Naive thymus-derived CD4-positive, alpha-beta T cell (primary cell): ENCODE results near the gene GPA33. TPM values are rescaled to one million over a fixed set of nuclear protein-coding genes. Genes with fewer than 3 reads are reported as not detected.

Source experiments
- ATAC-seq: fragments of 150-1000 bp; cut with Tn5 transposase; 2 replicates; pipeline ENCODE4 v1.10.0; 2021; ENCODE audit warnings: mild to moderate bottlenecking, moderate library complexity
- CTCF ChIA-PET: fragments of 350-600 bp; sonication (Branson Sonifier 250); formaldehyde crosslinking; loops from one replicate; lab custom pipeline; 2021; ENCODE audit warnings: antibody characterized with exemption; lab: Charles Lee
- POLR2A ChIA-PET: fragments of 350-600 bp; sonication (Branson Sonifier 250); formaldehyde crosslinking; loops from one replicate; lab custom pipeline; 2021; ENCODE audit warnings: antibody characterized with exemption, inconsistent platforms; lab: Charles Lee
- DNase-seq, 9 donors: peaks; one replicate each; pipeline versions ENCODE4 v3.0.0 to v3.0.0-alpha.2; 2020 to 2022; ENCODE audit warnings: mixed read lengths in 1 of 9
- H3K27ac ChIP-seq: one replicate; pipeline ENCODE4 v1.7.0; 2013; ENCODE audit warnings: mild to moderate bottlenecking, low read depth, low read length, moderate library complexity
- H3K27me3 ChIP-seq, 2 donors: one replicate each; pipeline ENCODE4 v1.7.0; 2013; ENCODE audit warnings: low read length in 2 of 2, mild to moderate bottlenecking in 2 of 2, moderate library complexity in 2 of 2; ENCODE audit not compliant: control insufficient read depth in 2 of 2, insufficient read depth in 2 of 2
- H3K36me3 ChIP-seq, 3 experiments: 1 replicate in 2 of 3; 2 replicates in 1 of 3; pipeline ENCODE4 v1.7.0; 2013; ENCODE audit warnings: low read length in 3 of 3, mild to moderate bottlenecking in 3 of 3, moderate library complexity in 1 of 3; ENCODE audit not compliant: insufficient read depth in 3 of 3, control insufficient read depth in 2 of 3
- H3K4me1 ChIP-seq, 2 donors: one replicate each; pipeline ENCODE4 v1.7.0; 2013; ENCODE audit warnings: low read length in 2 of 2, mild to moderate bottlenecking in 2 of 2, moderate library complexity in 1 of 2; ENCODE audit not compliant: control insufficient read depth in 2 of 2, insufficient read depth in 2 of 2
- H3K4me3 ChIP-seq: 2 replicates; pipeline ENCODE4 v1.7.0; 2013; ENCODE audit warnings: mild to moderate bottlenecking, low read length
- H3K9me3 ChIP-seq, 3 experiments: 1 replicate in 2 of 3; 2 replicates in 1 of 3; pipeline ENCODE4 v1.7.0; 2013; ENCODE audit warnings: low read length in 3 of 3; ENCODE audit not compliant: control insufficient read depth in 2 of 3
- H3K27ac Mint-ChIP-seq, 9 donors: one replicate each; pipeline ENCODE4 v1.8.0; 2020 to 2022; ENCODE audit warnings: mixed read lengths in 9 of 9, mild to moderate bottlenecking in 8 of 9, moderate library complexity in 5 of 9, inconsistent platforms in 2 of 9
- H3K27me3 Mint-ChIP-seq, 5 donors: one replicate each; pipeline ENCODE4 v1.8.0; 2021 to 2022; ENCODE audit warnings: mixed read lengths in 5 of 5, mild to moderate bottlenecking in 1 of 5
- H3K36me3 Mint-ChIP-seq, 5 donors: one replicate each; pipeline ENCODE4 v1.8.0; 2020 to 2022; ENCODE audit warnings: mixed read lengths in 5 of 5, mild to moderate bottlenecking in 3 of 5, inconsistent platforms in 1 of 5
- H3K4me1 Mint-ChIP-seq, 7 donors: one replicate each; pipeline ENCODE4 v1.8.0; 2020 to 2022; ENCODE audit warnings: mixed read lengths in 7 of 7, mild to moderate bottlenecking in 3 of 7, inconsistent platforms in 1 of 7
- H3K4me3 Mint-ChIP-seq, 10 donors: one replicate each; pipeline ENCODE4 v1.8.0; 2020 to 2022; ENCODE audit warnings: mild to moderate bottlenecking in 10 of 10, mixed read lengths in 10 of 10, moderate library complexity in 6 of 10, inconsistent platforms in 2 of 10
- H3K9me3 Mint-ChIP-seq, 11 donors: one replicate each; pipeline ENCODE4 v1.8.0; 2020 to 2022; ENCODE audit warnings: mixed read lengths in 11 of 11, mild to moderate bottlenecking in 4 of 11, inconsistent platforms in 1 of 11, moderate library complexity in 1 of 11
- intact Hi-C, 2 donors: fragments of 100-400 bp; cut with micrococcal nuclease; formaldehyde crosslinking; loops; one replicate each; pipeline ENCODE4 v1.15.1; 2023
- polyA plus RNA-seq, 2 donors: library from polyadenylated mRNA; unstranded; fragments of 300-500 nt; fragmentation: Illumina TruSeq; gene quantifications; one replicate each; pipeline ENCODE4 v1.2.3, GENCODE V29; 2021
- total RNA-seq, 6 experiments: library from RNA in 5 of 6; stranded (reverse) in 5 of 6; gene quantifications; 1 replicate in 5 of 6; 2 replicates in 1 of 6; pipeline ENCODE4 v1.2.3 and lab custom pipeline; 2021 to 2026

Gene GPA33
- total and polyA plus RNA-seq, 7 experiments from 2014 or later, result 5.4 to 63.4 (median 31.3) TPM

DNA sequence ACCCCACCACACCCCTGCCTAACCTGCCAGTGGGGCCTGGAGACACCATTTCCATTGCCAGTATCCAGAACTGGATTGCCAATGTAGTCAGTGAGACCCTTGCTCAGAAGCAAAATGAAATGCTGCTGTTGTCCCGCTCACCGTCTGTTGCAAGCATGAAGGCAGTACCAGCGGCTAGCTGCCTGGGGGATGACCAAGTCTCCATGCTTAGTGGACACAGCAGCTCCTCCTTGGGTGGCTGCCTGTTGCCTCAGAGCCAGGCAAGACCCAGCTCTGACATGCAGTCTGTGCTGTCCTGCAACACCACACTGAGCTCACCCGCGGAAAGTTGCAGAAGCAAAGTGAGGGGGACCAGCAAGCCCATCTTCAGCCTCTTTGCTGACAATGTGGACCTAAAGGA is 37.1 kb upstream of the GPA33 start:
- no peak overlapping the region for H3K27ac Mint-ChIP-seq
- no peaks in the 10 kb centered on the region for H3K36me3 Mint-ChIP-seq
- POLR2A ChIA-PET, result interaction anchor here (1.1 kb wide), 1 partner anchor 60 kb away, joined by 3 read pairs; no protein-coding TSS in a partner anchor
- H3K27me3 Mint-ChIP-seq, result peaks cover 12 to 35% (median 24%) of the 10 kb centered on the region in 5 donors
- Histone ChIP-seq H3K27ac (no peak overlapping the region), H3K27me3 (no peaks in the 10 kb centered on the region), H3K9me3 (no peaks in the 10 kb centered on the region), H3K4me1 (no peaks in the 10 kb centered on the region), H3K4me3 (no peak overlapping the region), H3K36me3 (no peaks in the 10 kb centered on the region)
- DNase-seq (no peak), ATAC-seq (no peak)
- peaks cover 0 to 2% (median 0%) of the 10 kb centered on the region in 7 donors for H3K4me1 Mint-ChIP-seq
- H3K9me3 Mint-ChIP-seq, result no peaks in the 10 kb centered on the region
- intact Hi-C loops, result loop anchor here in 1 of 2 donors (10.0 kb wide), 1 partner anchor 1202 kb away; no protein-coding TSS in a partner anchor
- no peak overlapping the region for H3K4me3 Mint-ChIP-seq
- CTCF ChIA-PET, result interaction anchor here (1.1 to 1.7 kb wide), 5 partner anchors 9 to 210 kb away, joined by 3 to 5 read pairs (median 3); no protein-coding TSS in a partner anchor

DNA sequence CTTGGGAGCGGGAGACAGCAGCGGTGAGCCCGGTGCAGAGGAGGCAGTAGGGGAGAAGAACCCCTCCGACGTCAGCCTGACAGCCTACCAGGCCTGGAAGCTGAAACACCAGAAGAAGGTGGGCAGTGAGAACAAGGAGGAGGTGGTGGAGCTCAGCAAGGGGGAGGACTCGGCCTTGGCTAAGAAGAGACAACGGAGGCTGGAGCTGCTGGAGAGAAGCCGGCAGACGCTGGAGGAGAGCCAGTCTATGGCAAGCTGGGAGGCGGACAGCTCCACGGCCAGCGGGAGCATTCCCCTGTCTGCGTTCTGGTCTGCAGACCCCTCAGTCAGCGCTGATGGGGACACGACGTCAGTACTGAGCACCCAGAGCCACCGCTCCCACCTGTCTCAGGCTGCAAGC is 36.6 kb upstream of the GPA33 start:
- DNase-seq, result no peak
- Histone ChIP-seq H3K27me3 (no peaks in the 10 kb centered on the region), H3K4me1 (peaks cover 0 to 3% of the 10 kb centered on the region in 2 donors), H3K36me3 (no peaks in the 10 kb centered on the region), H3K9me3 (no peaks in the 10 kb centered on the region), H3K27ac (no peak overlapping the region), H3K4me3 (no peak overlapping the region)
- CTCF ChIA-PET, result interaction anchor here (1.1 to 4.1 kb wide), 5 partner anchors 60 to 218 kb away, joined by 3 to 20 read pairs (median 4); no protein-coding TSS in a partner anchor
- H3K4me1 Mint-ChIP-seq, result peaks cover 0 to 2% (median 0%) of the 10 kb centered on the region in 7 donors
- POLR2A ChIA-PET, result no interaction called here
- intact Hi-C loops, result loop anchor here in 1 of 2 donors (10.0 kb wide), 1 partner anchor 1202 kb away; no protein-coding TSS in a partner anchor
- H3K36me3 Mint-ChIP-seq, result no peaks in the 10 kb centered on the region
- ATAC-seq, result no peak
- no peaks in the 10 kb centered on the region for H3K9me3 Mint-ChIP-seq
- H3K27ac Mint-ChIP-seq, result no peak overlapping the region
- no peak overlapping the region for H3K4me3 Mint-ChIP-seq
- H3K27me3 Mint-ChIP-seq, result peaks cover 12 to 33% (median 24%) of the 10 kb centered on the region in 5 donors

DNA sequence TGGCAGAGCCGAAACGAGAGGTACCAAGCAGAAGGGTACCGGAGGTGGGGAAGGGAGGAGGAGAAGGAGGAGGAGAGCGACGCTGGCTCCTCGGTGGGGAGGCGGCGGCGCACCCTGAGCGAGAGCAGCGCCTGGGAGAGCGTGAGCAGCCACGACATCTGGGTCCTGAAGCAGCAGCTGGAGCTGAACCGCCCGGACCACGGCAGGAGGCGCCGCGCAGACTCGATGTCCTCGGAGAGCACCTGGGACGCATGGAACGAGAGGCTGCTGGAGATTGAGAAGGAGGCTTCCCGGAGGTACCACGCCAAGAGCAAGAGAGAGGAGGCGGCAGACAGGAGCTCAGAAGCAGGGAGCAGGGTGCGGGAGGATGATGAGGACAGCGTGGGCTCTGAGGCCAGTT is 36.1 kb upstream of the GPA33 start:
- Histone ChIP-seq H3K4me3 (no peak overlapping the region), H3K4me1 (peaks cover 0 to 8% of the 10 kb centered on the region in 2 donors), H3K36me3 (no peaks in the 10 kb centered on the region), H3K27me3 (no peaks in the 10 kb centered on the region), H3K27ac (no peak overlapping the region), H3K9me3 (no peaks in the 10 kb centered on the region)
- Mint-ChIP-seq H3K36me3 (no peaks in the 10 kb centered on the region), H3K9me3 (no peaks in the 10 kb centered on the region), H3K4me1 (peaks cover 0 to 5% (median 2%) of the 10 kb centered on the region in 7 donors), H3K27me3 (peaks cover 12 to 28% (median 22%) of the 10 kb centered on the region in 5 donors), H3K27ac (peak overlapping the region in 1 of 9 donors; percentile 49), H3K4me3 (no peak overlapping the region)
- intact Hi-C loops, result loop anchor here in 1 of 2 donors (10.0 kb wide), 1 partner anchor 1202 kb away; no protein-coding TSS in a partner anchor
- DNase-seq (no peak), ATAC-seq (no peak)
- POLR2A ChIA-PET, result no interaction called here
- CTCF ChIA-PET, result interaction anchor here (1.1 to 4.1 kb wide), 5 partner anchors 60 to 217 kb away, joined by 3 to 20 read pairs (median 3); no protein-coding TSS in a partner anchor

DNA sequence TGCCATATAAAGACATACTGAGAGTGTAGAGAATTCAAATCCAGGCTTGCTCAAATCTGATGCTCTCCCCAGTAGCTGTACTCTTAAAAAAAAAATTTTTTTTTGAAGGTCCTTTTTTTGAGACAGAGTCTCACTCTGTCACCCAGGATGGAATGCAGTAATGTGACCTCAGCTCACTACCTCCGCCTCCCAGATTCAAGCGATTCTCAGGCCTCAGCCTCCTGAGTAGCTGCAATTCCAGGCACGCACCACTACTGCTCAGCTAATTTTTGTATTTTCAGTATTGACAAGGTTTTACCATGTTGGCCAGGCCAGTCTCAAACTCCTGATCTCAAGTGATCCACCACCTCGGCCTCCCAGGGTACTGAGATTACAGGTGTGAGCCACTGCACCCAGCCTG is 32.4 kb upstream of the GPA33 start:
- Histone ChIP-seq H3K36me3 (no peaks in the 10 kb centered on the region), H3K27ac (no peak overlapping the region), H3K4me1 (peaks cover 0 to 8% of the 10 kb centered on the region in 2 donors), H3K9me3 (no peaks in the 10 kb centered on the region), H3K4me3 (no peak overlapping the region), H3K27me3 (no peaks in the 10 kb centered on the region)
- CTCF ChIA-PET, result interaction anchor here (0.8 to 6.7 kb wide), 6 partner anchors 12 to 214 kb away, joined by 3 to 67 read pairs (median 6); partner anchors contain the start of gene GPA33
- no peak for DNase-seq
- peak overlapping the region in 5 of 10 donors; percentile 21 to 88 (median 68) for H3K4me3 Mint-ChIP-seq
- H3K27ac Mint-ChIP-seq, result peak overlapping the region in 5 of 9 donors; percentile 17 to 71 (median 42)
- intact Hi-C loops, result loop anchor here (5.0 to 10.0 kb wide), 6 partner anchors 35 to 1198 kb away; no protein-coding TSS in a partner anchor
- ATAC-seq, result no peak
- peaks cover 3 to 14% (median 10%) of the 10 kb centered on the region in 5 donors for H3K27me3 Mint-ChIP-seq
- no peaks in the 10 kb centered on the region for H3K36me3 Mint-ChIP-seq
- POLR2A ChIA-PET, result interaction anchor here (1.0 to 2.7 kb wide), 3 partner anchors 30 to 64 kb away, joined by 3 to 9 read pairs (median 3); partner anchors contain the start of gene GPA33
- H3K9me3 Mint-ChIP-seq, result no peaks in the 10 kb centered on the region
- H3K4me1 Mint-ChIP-seq, result peaks cover 4 to 10% (median 7%) of the 10 kb centered on the region in 7 donors

DNA sequence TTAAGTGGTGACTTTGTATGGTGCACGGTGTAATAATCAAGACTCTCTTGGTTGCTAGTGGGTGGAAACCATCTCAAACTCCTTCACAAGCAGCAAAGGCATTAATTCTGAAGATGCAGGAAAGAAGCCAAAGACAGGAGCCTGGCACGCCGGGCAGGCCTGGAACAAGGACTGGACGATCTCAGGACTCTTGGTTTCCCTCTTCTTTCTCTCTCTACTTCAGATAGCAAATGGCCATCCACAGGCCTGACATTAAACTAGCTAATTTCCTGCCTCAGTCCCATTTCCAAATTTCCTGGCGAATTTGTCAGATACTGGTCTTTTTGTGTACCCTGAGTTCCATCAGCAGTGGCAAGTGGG is 31.9 kb upstream of the GPA33 start:
- Histone ChIP-seq H3K36me3 (no peaks in the 10 kb centered on the region), H3K4me1 (peaks cover 0 to 8% of the 10 kb centered on the region in 2 donors), H3K9me3 (no peaks in the 10 kb centered on the region), H3K27ac (no peak overlapping the region), H3K27me3 (no peaks in the 10 kb centered on the region), H3K4me3 (no peak overlapping the region)
- no peaks in the 10 kb centered on the region for H3K36me3 Mint-ChIP-seq
- peak overlapping the region in 8 of 10 donors; percentile 68 to 93 (median 88) for H3K4me3 Mint-ChIP-seq
- ChIA-PET CTCF (interaction anchor here (0.8 to 6.7 kb wide), 6 partner anchors 12 to 212 kb away, joined by 3 to 67 read pairs (median 6); partner anchors contain the start of gene GPA33), POLR2A (interaction anchor here (1.0 to 2.7 kb wide), 2 partner anchors 29 to 32 kb away, joined by 3 to 9 read pairs; partner anchors contain the start of gene GPA33)
- intact Hi-C loops, result loop anchor here (5.0 to 10.0 kb wide), 6 partner anchors 35 to 1197 kb away; no protein-coding TSS in a partner anchor
- no peaks in the 10 kb centered on the region for H3K9me3 Mint-ChIP-seq
- peaks cover 4 to 10% (median 7%) of the 10 kb centered on the region in 7 donors for H3K4me1 Mint-ChIP-seq
- peak overlapping the region in 6 of 9 donors; percentile 17 to 82 (median 49) for H3K27ac Mint-ChIP-seq
- no peak for ATAC-seq
- H3K27me3 Mint-ChIP-seq, result peaks cover 0 to 14% (median 7%) of the 10 kb centered on the region in 5 donors
- DNase-seq, result no peak

DNA sequence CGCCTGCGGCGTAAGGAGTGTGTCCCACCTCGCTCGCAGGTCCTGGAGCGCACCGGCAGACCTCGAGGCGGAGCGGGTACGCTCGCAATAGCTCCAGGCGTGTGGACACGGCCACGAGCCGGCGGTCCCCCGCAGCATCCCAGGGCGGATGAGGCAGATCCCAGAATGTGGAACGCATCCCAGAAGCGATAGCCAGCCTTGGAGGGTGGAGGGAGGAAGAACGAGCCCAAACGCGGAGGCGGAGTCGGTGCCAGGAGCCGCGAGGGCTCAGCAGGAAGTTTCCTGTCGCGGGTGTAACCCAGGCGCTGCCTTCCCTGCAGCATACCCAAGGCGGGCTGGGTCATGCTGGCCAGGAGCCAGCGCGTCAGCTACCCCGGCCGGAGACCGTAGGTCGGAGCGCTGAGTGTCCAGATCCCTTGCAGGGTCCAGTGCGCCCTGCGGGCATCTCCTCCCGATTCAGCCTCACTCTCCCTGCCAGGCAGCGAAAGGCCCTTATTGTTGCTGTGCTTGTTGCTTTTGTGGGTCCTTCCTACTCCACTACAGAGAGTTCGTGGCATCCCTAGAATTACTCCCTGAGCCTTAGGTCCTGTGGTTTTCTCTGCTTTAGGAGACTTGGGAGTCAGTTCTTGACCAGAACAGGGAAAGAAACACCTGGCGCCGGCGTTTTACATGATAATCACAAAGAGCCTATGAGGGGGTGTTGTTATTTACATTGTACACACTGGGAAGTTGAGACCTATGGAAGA is 31.4 kb upstream of the GPA33 start:
- peak overlapping the region in 8 of 9 donors; percentile 17 to 82 (median 74) for H3K27ac Mint-ChIP-seq

More for the DNA sequence above, 31.4 kb upstream of the GPA33 start:
- H3K4me3 Mint-ChIP-seq, result peak overlapping the region; percentile 81 to 93 (median 88)
- H3K4me1 Mint-ChIP-seq, result peaks cover 4 to 10% (median 7%) of the 10 kb centered on the region in 7 donors
- no peaks in the 10 kb centered on the region for H3K36me3 Mint-ChIP-seq
- ChIA-PET CTCF (interaction anchor here (0.6 to 6.7 kb wide), 18 partner anchors 12 to 412 kb away, joined by 3 to 67 read pairs (median 5); partner anchors contain the start of gene GPA33), POLR2A (interaction anchor here (0.7 to 2.7 kb wide), 6 partner anchors 29 to 244 kb away, joined by 3 to 9 read pairs (median 3); partner anchors contain the start of gene GPA33)
- Histone ChIP-seq H3K4me1 (peaks cover 0 to 8% of the 10 kb centered on the region in 2 donors), H3K4me3 (peak overlapping the region; percentile 79), H3K36me3 (no peaks in the 10 kb centered on the region), H3K9me3 (no peaks in the 10 kb centered on the region), H3K27me3 (no peaks in the 10 kb centered on the region), H3K27ac (no peak overlapping the region)
- peaks cover 0 to 12% (median 5%) of the 10 kb centered on the region in 5 donors for H3K27me3 Mint-ChIP-seq
- intact Hi-C loops, result loop anchor here (1.0 to 10.0 kb wide), 14 partner anchors 17 to 1197 kb away; partner anchors contain the start of genes GPA33 (in 1 of the 2), ILDR2 (in 1 of the 2) and POU2F1 (in 1 of the 2)
- DNase-seq (peak in 8 of 9 donors; percentile 11 to 59 (median 43)), ATAC-seq (peak; percentile 75)
- no peaks in the 10 kb centered on the region for H3K9me3 Mint-ChIP-seq
